Astrocyte (in vitro differentiated cells and primary cell): ENCODE results near the gene DCLK1. TPM values are rescaled to one million over a fixed set of nuclear protein-coding genes. Genes with fewer than 3 reads are reported as not detected.

Source experiments
- DNase-seq: peaks from one replicate; pipeline ENCODE4 v3.0.0-alpha.2; 2010; ENCODE audit warnings: low read depth
- FAIRE-seq: peaks from 2 replicates; lab custom pipeline; 2011; peaks lifted over from hg19 to GRCh38; lab: Jason Lieb, UNC
- H2AFZ ChIP-seq: 2 replicates; pipeline ENCODE4 v1.6.0; 2012; ENCODE audit warnings: low read depth, low read length, inconsistent platforms
- H3K27ac ChIP-seq: 2 replicates; pipeline ENCODE4 v1.5.1; 2011; ENCODE audit warnings: low read depth, low read length, inconsistent platforms
- H3K27me3 ChIP-seq: 2 replicates; pipeline ENCODE4 v1.6.0; 2011; ENCODE audit warnings: low read length, inconsistent platforms; ENCODE audit not compliant: insufficient read depth
- H3K36me3 ChIP-seq: 2 replicates; pipeline ENCODE4 v1.5.1; 2011; ENCODE audit warnings: low read length, inconsistent platforms; ENCODE audit not compliant: insufficient read depth
- H3K4me1 ChIP-seq: 2 replicates; pipeline ENCODE4 v1.5.1; 2011; ENCODE audit warnings: low read length, inconsistent platforms; ENCODE audit not compliant: insufficient read depth
- H3K4me2 ChIP-seq: 2 replicates; pipeline ENCODE4 v1.6.0; 2012; ENCODE audit warnings: low read length, inconsistent platforms
- H3K4me3 ChIP-seq: 2 replicates; pipeline ENCODE4 v1.5.1; 2011; ENCODE audit warnings: low read depth, mild to moderate bottlenecking, low read length, inconsistent platforms; ENCODE audit not compliant: insufficient read depth
- H3K79me2 ChIP-seq: 2 replicates; pipeline ENCODE4 v1.6.0; 2012; ENCODE audit warnings: mild to moderate bottlenecking, low read length, inconsistent platforms; ENCODE audit not compliant: insufficient read depth
- H3K9ac ChIP-seq: 2 replicates; pipeline ENCODE4 v1.6.0; 2012; ENCODE audit warnings: mild to moderate bottlenecking, low read length, inconsistent platforms
- H3K9me3 ChIP-seq: 2 replicates; pipeline ENCODE4 v1.5.1; 2012; ENCODE audit warnings: low read depth, mild to moderate bottlenecking, low read length, inconsistent platforms; ENCODE audit not compliant: insufficient read depth
- H4K20me1 ChIP-seq: 2 replicates; pipeline ENCODE4 v1.6.0; 2012; ENCODE audit warnings: low read length, inconsistent platforms; ENCODE audit not compliant: insufficient read depth
- H3K27ac Mint-ChIP-seq: one replicate; pipeline ENCODE4 v1.8.0; 2021; ENCODE audit warnings: mild to moderate bottlenecking, mixed read lengths; ENCODE audit not compliant: unreplicated experiment
- H3K27me3 Mint-ChIP-seq: one replicate; pipeline ENCODE4 v1.8.0; 2021; ENCODE audit warnings: low read depth, mixed read lengths; ENCODE audit not compliant: unreplicated experiment
- H3K36me3 Mint-ChIP-seq: one replicate; pipeline ENCODE4 v1.8.0; 2021; ENCODE audit warnings: low read depth, mixed read lengths; ENCODE audit not compliant: unreplicated experiment
- H3K4me1 Mint-ChIP-seq: one replicate; pipeline ENCODE4 v1.8.0; 2021; ENCODE audit warnings: low read depth, mixed read lengths; ENCODE audit not compliant: unreplicated experiment
- H3K4me3 Mint-ChIP-seq: one replicate; pipeline ENCODE4 v1.8.0; 2021; ENCODE audit warnings: mild to moderate bottlenecking, moderate library complexity, mixed read lengths; ENCODE audit not compliant: unreplicated experiment
- H3K9me3 Mint-ChIP-seq: one replicate; pipeline ENCODE4 v1.8.0; 2021; ENCODE audit warnings: mild to moderate bottlenecking, mixed read lengths; ENCODE audit not compliant: unreplicated experiment
- CTCF ChIP-seq: IDR thresholded peaks from 2 replicates; pipeline ENCODE4 v1.5.1; 2011; ENCODE audit warnings: low read depth, mild to moderate bottlenecking, inconsistent platforms, low read length, moderate library complexity; ENCODE audit not compliant: insufficient read depth
- EZH2 ChIP-seq: IDR thresholded peaks from 2 replicates; pipeline ENCODE4 v1.6.1; 2012; ENCODE audit warnings: mild to moderate bottlenecking, low read length, inconsistent platforms; ENCODE audit not compliant: insufficient read depth
- total RNA-seq: library from RNA; stranded (reverse); gene quantifications from 2 replicates; pipeline ENCODE4 v1.2.1, GENCODE V29; 2021

The DCLK1 gene
- total RNA-seq, 1 donor from 2014 or later = 4.9 TPM

- no peak overlapping the region for H3K27ac Mint-ChIP-seq
- Histone ChIP-seq H3K27ac (no peak overlapping the region), H3K27me3 (no peaks in the 10 kb centered on the region), H4K20me1 (no peaks in the 10 kb centered on the region), H3K4me1 (no peaks in the 10 kb centered on the region), H2AFZ (no peak overlapping the region), H3K79me2 (no peaks in the 10 kb centered on the region), H3K9me3 (no peaks in the 10 kb centered on the region), H3K4me3 (no peak overlapping the region), H3K9ac (no peak overlapping the region), H3K4me2 (no peak overlapping the region), H3K36me3 (no peaks in the 10 kb centered on the region)
- TF ChIP-seq CTCF (no peak), EZH2 (no peak)
- H3K4me1 Mint-ChIP-seq = no peaks in the 10 kb centered on the region
- DNase-seq (no peak), FAIRE-seq (no peak)
- no peaks in the 10 kb centered on the region for H3K36me3 Mint-ChIP-seq
- no peaks in the 10 kb centered on the region for H3K9me3 Mint-ChIP-seq
- H3K27me3 Mint-ChIP-seq = no peaks in the 10 kb centered on the region
- H3K4me3 Mint-ChIP-seq = no peak overlapping the region
These were observed 316.6 kb downstream of the DCLK1 start for GRCh38 chr13:35814605-35815011.

- H3K4me2 ChIP-seq = no peak overlapping the region
- H3K4me3 ChIP-seq = no peak overlapping the region
- no peaks in the 10 kb centered on the region for H3K4me1 ChIP-seq
- H3K9ac ChIP-seq = no peak overlapping the region
- H3K36me3 Mint-ChIP-seq = no peaks in the 10 kb centered on the region
- TF ChIP-seq CTCF = no peak
- no peak for TF ChIP-seq EZH2
- no peaks in the 10 kb centered on the region for H3K27me3 Mint-ChIP-seq
- H3K9me3 ChIP-seq = no peaks in the 10 kb centered on the region
- H3K4me3 Mint-ChIP-seq = no peak overlapping the region
- no peaks in the 10 kb centered on the region for H3K4me1 Mint-ChIP-seq
- no peak overlapping the region for H3K27ac ChIP-seq
- H3K79me2 ChIP-seq = no peaks in the 10 kb centered on the region
- no peak overlapping the region for H2AFZ ChIP-seq
- no peaks in the 10 kb centered on the region for H3K36me3 ChIP-seq
- H3K27me3 ChIP-seq = no peaks in the 10 kb centered on the region
- FAIRE-seq = no peak
- no peak overlapping the region for H3K27ac Mint-ChIP-seq
- DNase-seq = no peak
- H3K9me3 Mint-ChIP-seq = no peaks in the 10 kb centered on the region
- H4K20me1 ChIP-seq = no peaks in the 10 kb centered on the region
These were observed 318.4 kb downstream of the DCLK1 start for GRCh38 chr13:35812736-35813135.

GRCh38 chr13:35810321-35810720, 320.9 kb downstream of the DCLK1 start:
- no peak for DNase-seq
- Histone ChIP-seq H3K4me3 (no peak overlapping the region), H3K27ac (no peak overlapping the region), H3K79me2 (no peaks in the 10 kb centered on the region), H3K9ac (no peak overlapping the region), H3K4me1 (no peaks in the 10 kb centered on the region), H2AFZ (no peak overlapping the region), H4K20me1 (no peaks in the 10 kb centered on the region), H3K4me2 (no peak overlapping the region), H3K36me3 (no peaks in the 10 kb centered on the region), H3K27me3 (no peaks in the 10 kb centered on the region), H3K9me3 (no peaks in the 10 kb centered on the region)
- Mint-ChIP-seq H3K36me3 (no peaks in the 10 kb centered on the region), H3K4me3 (no peak overlapping the region), H3K4me1 (no peaks in the 10 kb centered on the region), H3K27me3 (no peaks in the 10 kb centered on the region), H3K27ac (no peak overlapping the region), H3K9me3 (no peaks in the 10 kb centered on the region)
- TF ChIP-seq CTCF = no peak
- no peak for TF ChIP-seq EZH2
- no peak for FAIRE-seq
